ENCODE results near the gene HOXD4.

The HOXD4 gene

DNA sequence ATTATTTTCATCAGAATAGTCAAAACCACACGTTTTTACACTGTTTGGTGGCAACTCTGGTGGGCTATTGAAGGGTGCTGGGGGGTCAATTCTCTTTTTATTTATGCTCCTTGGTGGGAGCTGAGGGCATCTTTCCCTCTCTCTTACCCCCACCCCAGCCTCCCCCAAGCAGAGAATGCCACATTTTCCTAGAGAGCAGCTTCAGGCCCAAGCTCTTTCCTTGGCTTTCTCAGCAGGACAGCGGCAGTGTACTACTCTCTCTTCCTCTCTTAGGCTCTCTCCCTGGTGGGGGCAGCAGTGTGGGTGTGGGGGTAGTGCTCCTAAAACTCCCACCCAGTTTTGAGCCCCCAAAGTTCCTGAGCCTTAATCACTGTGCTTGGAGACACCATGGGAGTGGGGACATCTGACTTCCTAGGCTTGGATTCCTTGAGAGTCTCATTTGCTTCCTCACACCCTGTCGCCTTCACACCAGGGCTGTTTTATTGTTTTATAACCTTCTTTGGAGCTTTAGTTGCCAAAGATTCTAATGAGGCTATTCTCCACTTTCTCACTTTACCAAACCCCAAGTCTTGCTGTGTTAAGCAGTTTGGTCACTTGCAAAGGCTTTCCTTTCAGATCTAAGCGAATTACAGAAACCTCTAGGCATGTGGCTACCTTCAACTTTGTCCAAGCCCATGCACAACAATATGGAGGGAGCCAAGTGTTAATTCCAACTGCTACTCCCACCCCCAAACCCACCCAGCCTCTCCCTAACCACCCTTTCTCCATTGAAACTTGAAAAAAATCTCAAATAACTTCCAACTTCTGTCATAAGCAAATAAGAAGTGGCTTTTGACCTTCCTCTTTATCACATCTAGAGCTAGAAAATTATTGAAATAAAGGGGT lies 6.0 kb upstream of the HOXD4 start:
- no peak for DNase-seq

DNA sequence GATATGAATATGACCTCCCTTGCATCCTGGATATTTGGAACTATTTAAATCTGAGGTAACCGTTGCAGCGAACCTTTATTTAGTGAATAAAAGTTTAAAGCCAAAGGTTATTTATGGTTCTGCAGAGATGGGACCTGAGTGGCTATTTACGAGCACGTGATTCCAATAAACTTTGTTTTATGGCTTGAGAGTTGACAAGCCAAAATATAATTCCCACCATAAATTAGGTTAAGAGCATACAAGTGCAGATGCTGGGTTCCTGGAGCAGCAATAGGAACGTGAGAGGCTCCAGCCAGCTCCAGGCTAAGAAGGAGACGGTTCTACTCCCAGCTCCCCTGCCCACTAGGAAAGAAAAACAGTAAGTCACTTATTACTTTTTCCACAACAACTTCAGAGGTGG lies 5.2 kb upstream of the HOXD4 start:
- DNase-seq: no peak

DNA sequence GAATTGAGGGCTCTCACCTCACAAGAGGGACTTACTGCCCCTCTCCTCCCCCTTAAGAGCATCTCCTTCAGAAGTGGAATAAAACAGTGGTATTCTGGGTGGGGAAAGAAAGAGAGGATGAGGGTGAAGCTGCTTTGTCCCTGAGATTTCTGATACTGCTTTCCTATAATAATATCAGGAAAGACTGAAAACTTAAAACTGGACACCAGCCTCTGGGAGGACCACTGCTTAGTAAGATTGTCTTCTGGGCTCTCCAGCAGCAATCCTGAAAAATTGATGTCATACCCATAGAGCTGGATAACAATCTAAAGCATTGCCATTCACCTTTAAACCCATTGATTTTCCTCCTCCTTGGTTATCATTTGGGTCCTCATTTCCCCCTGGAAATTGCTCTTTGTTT lies 4.7 kb upstream of the HOXD4 start:
- DNase-seq: no peak

DNA sequence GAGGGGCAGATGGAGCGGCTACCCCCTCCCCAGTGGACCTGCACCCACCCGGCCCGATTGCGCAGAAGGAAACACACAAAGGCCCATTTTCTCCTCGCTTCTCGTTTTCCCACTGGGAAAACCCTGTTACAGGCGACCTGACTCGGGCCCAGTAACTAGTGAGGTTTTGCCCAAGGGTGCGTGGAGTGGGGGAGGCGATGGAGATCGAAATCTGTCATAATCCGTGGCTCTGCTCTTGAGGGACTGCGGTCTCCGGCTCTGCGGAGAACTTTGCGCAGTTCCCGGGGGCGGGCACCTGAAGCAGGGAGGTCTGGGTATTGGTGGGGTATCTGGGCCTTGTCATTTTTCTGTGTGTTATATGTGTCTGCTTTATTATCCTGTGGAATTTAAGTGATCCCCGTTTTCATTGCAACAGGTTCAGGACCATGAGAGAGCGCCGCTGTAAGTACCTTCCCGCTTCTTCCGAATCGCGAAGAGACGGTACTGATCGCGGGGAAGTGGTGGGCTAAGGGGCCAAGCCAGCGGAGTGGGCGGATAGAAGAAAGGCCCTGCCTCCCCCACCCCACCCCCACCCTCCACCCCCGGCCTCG lies 4.0 kb upstream of the HOXD4 start:
- DNase-seq: no peak

DNA sequence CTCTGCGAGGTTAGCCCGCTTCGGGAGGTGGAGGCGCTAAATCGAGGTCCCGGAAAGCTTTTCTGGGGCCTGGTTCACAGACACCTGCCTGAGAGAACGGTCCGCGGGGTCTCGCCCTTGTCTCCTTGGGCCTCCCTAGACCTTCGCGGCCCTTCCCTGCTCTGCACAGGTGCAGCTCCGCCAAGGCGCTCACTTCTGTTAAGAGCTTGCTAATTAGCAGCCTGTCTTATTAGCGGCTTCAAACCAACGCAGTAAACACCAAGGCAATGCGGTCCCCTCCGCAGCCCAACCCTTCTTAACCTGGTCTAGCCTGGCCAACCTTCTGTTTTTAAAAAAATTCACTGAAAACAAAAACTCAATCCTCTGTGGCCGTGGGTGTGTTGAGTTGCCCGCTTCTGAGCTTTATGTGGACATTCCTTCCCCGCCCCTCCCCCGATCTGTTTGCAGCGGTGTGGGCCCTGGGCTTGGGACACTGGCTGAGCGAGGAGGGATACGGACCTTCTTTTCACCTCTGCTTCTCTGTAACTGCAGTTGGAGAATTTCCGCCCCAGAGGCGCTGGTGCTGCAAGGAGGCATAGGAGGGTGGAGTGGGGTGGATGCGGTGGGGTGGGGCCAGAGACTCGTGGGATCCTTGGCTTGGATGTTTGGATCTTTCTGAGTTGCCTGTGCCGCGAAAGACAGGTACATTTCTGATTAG lies 3.4 kb upstream of the HOXD4 start:
- no peak for DNase-seq

DNA sequence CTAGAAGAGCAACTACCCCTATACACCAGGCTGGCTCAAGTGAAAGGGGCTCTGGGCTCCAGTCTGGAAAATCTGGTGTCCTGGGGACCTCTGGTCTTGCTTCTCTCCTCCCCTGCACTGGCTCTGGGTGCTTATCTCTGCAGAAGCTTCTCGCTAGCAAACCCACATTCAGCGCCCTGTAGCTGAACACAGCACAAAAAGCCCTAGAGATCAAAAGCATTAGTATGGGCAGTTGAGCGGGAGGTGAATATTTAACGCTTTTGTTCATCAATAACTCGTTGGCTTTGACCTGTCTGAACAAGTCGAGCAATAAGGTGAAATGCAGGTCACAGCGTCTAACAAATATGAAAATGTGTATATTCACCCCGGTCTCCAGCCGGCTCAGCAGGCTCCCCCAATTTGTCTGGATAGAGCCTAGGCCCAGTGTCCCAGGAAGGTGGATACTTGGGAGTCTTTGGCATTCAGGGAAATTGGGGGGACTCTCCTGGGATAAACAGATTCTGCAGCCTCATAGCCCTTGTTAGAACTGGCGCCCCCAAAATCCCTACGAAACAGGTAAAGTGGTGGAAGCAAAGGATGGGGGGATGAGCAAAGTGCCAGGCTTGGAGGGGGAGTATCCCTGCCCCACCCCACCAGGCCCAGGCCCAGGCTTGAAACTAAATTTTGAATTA lies 2.5 kb upstream of the HOXD4 start:
- DNase-seq: no peak

DNA sequence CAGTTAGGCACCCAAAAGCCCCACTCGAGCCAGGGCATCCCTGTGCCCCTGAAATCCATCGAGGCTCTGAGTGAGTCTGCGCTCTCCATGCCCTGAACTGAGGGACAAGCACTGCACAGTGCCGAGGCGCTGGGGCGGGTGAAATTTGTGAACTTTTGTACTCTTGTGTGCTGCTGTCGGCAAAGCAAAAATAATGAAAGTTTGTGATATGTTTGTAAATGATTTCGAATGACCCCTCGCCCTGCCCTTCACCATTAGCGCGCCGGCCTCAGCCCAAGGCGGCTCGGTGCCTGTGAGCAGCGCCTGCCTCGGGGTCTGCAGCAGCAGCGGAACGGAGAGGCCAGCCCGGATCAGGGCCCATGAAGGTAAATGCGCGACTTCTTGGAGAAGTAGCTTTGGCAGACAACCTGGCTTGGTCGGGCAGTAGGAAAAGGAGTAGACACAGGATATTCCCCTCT lies 1.8 kb upstream of the HOXD4 start:
- no peak for DNase-seq

DNA sequence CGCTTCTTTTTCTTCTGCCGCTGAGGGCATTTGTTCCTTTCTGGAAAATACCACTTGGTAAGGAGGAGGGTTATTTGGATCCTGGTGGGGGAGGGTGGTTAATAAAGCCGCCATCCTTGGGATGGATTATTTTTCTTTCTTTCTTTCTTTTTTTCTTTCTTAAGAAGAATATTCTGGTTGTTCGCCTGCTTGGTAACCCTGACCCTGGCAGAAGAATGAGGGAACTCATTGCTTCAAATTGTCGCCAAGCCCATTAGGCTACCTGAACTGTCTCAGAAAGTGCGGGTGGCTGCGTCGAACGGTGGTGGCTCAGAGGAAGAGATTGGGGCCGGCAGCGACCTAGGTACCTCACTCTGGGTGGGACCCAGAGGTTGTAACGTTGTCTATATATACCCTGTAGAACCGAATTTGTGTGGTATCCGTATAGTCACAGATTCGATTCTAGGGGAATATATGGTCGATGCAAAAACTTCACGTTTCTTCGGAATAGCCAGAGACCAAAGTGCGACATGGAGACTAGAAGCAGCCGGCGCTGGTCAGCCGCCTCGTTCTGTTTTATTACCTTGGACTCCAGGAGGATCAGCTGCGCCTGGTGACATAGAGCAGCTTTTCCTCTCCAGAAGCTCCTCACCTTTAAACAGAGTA lies 1.3 kb upstream of the HOXD4 start:
- no peak for DNase-seq

DNA sequence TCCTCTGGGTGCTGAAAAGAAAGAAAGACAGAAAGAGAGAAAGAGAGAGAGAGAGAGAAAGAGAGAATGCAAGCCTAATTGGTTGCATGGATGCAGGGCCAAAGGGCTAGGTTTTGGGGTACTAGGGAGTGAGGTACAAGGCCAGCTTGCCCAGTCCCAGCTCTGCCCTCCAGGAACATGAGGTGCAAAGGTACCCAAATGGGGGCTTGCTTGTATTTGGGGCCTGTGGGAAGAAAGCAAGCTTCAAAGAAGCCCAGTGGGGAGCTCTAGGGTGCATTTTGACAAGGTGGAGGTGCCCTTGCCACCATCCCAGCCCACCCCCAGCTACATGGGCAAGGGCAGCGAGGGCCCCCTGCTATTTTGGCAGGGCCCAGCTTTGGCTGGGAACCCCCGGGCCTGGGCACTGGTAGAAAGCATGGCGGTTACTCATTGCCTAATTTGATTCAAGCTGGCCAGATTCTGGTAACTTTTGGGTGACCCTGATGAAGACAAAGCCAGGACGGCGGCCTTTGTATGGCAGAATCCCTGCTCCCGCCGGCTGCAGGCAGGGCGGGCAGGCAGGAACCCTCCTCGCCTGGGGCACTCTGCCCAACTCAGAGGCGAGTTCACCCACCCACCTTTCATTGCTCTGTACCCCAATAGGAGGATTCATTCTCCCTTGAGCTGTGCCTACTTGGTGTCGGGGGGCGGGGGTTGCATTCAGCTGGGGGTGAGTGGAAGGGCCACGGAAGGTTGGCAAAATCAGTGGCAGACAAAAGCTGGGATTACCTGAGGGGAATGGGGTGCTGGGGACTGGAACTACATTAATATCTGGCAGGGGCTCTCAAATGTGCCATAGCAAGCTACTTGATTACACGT lies 537 bp upstream of the HOXD4 start:
- no peak for DNase-seq

DNA sequence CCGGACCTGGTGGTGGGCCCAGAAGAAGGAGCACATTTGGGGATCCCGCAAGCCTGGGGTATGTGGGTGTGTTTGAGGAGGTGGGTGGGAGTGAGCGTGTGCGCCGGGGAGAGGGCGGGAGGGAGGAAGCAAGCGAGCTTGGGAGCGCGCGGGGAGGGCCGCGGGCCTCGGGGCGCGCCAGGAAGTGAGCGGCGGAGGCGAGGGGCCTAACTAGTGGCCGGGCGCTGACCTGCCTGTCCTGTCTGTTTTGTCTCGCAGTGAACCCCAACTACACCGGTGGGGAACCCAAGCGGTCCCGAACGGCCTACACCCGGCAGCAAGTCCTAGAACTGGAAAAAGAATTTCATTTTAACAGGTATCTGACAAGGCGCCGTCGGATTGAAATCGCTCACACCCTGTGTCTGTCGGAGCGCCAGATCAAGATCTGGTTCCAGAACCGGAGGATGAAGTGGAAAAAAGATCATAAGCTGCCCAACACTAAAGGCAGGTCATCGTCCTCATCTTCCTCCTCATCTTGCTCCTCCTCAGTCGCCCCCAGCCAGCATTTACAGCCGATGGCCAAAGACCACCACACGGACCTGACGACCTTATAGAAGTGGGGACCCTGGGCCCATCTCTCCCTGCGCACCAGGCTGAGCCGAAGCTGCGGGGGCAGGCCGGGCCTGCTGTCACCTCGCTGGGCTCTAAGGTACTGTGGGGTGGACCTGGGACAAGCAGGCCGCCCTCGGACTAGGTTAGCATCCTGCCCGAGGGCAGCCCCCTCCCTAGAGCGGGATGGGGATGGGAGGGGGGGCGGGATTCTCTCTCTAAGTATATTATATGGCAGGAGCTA lies 1.2 kb downstream of the HOXD4 start:
- DNase-seq: no peak

DNA sequence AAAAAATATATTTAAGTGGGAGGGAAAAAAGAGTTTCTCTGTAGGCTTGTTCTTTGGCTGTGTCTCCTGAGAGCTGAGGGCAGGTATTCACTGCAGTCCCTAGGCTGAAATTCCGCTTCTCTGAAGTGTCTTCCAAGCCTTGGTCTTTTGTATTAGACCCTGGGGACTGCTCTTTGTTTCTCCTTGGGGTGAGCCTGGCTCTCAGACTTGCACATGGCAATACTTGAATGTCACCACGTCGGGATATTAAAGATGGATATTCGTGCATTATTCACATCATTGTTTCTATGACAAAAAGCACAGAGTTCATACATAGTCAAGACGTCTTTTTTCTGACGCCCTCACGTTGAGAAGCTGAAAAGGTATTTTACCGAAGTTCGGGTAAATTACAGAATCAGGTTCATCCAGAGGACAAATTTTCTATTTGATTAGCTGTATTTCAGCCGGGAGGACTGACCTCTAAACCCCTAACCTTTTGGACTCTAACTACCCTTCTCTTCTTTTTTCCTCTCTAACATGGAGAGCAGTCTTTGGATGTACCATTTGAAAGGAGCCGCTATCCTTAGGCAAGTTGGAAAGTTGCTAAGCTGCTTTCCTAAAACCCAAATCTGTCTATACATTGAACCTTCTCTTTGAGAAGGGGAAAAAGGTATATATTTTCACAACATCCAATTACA lies 3.4 kb downstream of the HOXD4 start:
- no peak for DNase-seq

DNA sequence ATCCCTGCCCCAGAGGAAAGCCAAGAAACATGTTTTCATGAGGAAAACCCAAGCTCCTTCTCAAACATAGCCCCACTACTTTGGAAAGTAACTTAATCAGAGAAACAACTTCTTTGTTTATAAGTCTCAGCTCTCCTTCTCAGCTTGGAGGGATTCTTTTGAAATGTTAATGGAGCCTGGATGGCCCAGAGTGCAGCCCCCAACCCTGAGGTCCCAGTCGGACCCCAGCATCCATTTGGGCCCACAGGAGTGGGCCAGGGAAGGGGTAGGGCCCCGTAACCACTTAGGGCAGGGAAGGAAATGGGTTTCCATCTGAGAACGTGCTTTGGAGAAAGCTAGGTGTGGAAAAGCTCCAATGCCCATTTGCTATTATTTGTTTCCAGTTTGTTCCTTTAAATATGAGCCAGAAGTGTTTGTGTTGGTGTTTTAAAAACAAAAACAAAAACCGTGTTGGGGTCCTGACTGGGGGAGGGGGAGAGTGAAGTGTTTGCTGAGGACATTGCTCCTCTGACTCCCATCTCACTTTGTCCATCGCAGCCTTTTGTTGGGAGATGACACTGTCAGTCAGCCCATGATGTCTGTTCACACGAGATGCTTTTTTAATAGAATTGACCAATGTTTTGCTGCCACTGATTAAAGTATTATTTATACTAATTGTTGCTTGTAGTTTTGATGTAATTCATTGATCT lies 4.2 kb downstream of the HOXD4 start:
- no peak for DNase-seq

DNA sequence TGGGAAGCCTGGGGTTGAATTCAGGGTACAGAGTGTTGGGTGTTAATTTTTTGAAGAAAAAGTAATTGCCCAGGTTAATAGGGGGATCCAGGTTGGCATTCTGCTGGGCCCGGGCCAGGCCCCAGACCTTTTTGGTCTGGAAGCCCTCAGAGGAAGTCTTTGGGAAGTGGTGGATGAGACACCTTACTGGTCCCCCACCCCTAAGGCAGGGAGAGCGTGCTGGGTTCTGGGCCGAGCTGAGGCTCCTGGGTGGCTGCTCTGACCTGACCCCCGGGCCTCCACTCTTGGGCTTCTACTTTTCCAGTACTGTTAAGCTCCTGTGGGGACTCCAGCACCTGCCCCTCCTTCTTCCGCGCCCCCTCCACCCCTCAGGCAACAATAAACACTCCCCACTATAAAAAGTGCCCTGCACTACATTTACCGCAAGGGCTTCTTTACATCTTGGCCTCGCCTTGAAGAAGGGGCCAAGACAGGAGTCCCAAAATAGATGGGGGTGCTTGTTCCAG lies 5.0 kb downstream of the HOXD4 start:
- no peak for DNase-seq

DNA sequence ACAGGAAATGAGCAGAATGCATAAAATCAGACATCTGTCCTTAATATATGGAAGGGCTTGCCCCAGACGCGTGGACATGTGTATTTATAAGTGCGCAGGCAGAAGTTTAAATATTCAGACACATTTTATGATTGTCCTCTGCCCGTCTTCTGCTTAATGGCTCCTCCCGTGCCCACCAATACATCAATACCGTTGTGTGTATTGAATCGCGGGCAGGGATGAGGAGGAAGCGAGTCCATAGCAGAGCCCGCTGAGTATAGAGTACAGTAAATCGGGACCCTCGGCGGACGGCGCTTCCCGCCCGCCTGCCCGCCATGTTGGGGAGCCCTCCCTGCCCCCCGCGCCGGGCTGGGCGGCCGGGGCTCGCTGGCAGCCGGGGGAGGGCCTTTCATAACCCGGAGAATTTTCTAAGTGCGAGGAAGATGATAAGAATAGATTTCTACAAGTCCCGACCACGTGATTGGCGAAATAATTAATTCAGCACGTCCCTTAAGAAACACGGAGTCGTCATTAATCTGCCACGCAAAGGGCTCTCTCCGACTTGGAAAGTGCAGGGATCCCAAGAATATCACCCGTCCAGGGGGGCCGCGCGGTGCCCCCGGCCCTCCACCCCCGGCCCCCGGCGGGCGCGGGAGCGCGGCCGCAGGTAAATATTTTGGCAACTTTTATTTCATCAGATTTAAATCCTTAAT lies 5.6 kb downstream of the HOXD4 start, which contains the start of gene HOXD3:
Gene HOXD3 (plus strand): TSS at position 501 of the 692 bp plus-strand sequence. CDS start 11,808 bp downstream, outside the sequence.
- no peak for DNase-seq

DNA sequence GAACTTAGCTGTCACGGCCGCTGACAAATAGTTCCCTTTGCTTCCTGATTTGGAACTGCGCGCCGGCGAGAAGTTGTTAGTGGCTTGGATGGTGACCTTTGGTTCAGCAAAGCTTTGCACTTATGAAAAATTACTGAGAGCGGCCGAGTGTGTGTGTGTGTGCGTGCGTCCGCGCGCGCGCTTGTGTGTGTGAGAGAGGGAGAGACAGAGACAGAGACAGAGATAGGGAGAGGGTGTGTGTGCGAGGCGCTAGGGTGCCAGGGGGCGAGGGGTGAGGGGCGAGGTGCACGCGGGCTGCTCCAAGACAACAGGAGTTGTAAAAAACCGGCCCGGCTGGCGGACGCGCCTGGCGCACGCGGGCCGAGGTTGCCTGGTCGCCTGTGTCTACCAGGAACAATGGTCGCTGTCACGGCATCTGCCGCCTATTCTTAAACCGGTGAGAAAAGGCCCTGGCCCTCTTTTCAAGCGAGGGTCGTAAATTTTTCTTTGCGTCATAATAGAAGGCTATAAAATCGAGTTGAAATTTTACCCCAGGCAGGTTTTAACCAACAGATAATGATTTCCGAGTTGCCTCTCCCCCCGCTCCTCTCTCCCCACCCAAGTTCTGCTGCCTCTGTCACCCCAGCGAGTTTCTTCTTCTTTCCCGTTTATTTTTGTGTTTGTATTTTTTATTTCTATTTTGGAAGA lies 6.3 kb downstream of the HOXD4 start:
- DNase-seq: no peak

DNA sequence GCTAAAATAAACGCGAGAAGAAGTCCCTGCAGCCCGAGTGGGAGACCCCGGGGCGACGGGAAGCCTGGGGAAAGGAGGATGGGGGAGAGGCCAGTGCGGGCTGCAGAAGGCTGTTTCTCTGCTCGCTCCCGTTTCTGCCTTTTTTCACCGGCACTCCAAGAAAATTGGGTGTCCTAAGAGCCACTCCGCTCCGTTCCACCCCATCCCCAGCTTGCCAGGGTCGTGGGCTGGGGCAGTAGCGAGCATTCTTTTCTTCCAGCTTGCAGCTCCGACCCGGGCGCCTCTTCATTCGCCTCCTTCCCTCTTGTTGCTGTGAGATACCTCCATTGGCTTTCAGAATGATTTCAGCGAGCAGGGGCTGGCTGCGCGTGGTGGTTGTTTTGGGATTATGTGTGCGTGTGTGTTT lies 6.8 kb downstream of the HOXD4 start:
- no peak for DNase-seq

DNA sequence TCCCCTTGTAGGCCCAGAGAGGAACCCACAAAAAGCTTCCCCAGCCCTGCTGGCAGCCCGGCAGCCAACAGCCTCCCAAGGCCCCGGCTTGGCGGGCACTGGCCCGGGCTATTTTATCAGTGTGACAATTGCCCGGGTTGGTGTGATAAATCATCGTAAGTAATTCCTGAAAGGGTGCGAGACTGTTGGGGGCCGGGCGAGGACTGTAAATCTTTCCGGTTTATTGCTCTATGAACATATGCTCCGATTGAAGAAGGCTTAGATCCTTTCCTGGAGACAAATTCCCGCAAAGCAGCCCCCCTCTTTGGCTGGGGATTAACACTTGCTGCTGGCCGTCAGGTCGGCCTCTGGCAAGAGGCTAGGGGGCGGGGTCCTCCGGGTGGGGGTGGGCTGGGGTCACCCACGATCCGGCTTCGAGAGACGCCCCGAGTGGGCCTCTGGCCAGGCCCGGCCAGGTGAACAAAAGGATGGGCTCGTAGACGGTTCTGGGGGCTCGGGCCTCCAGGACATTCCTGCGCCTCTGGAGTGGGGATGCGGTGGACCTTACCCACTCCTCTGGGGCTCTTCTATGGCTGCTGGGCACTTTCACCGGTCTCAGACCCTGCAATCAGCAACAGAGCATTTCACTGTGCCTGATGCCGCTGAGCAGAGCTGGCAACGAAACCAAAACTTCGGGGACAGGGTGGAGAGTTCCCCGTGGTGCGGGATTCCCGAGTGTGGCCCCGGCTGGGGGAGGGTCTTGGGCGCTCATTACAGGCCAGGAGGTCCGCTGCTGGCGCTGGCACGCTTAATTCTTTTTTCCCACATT lies 7.7 kb downstream of the HOXD4 start:
- DNase-seq: no peak
